HCT116 (cell line): ENCODE measurements around the gene CDK1. TPM values are rescaled to one million over a fixed set of nuclear protein-coding genes. Genes with fewer than 3 reads are reported as not detected.

Experiments
- ATAC-seq: fragments of 200-7000 bp; cut with Tn5 transposase; 2 replicates; pipeline ENCODE4 v1.9.1; 2020; ENCODE audit warnings: mild to moderate bottlenecking, moderate library complexity
- BruUV-seq: library from RNA; stranded (reverse); fragments of 400-500 nt; replicated peaks from 2 replicates; lab custom pipeline; 2021; lab: Mats Ljungman, UMichigan
- CTCF ChIA-PET: fragments of 300-600 bp; sonication (Branson Sonifier 250); formaldehyde crosslinking; loops from one replicate; lab custom pipeline; 2021; ENCODE audit warnings: antibody characterized with exemption; lab: Charles Lee
- POLR2A ChIA-PET: fragments of 300-600, 350-600 bp; sonication (Branson Sonifier 250); formaldehyde crosslinking; loops from one replicate; lab custom pipeline; 2021; ENCODE audit warnings: antibody characterized with exemption; lab: Charles Lee
- RAD21 ChIA-PET, 2 experiments: fragments of 300-600 bp; sonication (Branson Sonifier 250); formaldehyde crosslinking; loops; one replicate each; lab custom pipeline; 2023; ENCODE audit warnings: low total read pairs in 2 of 2; ENCODE audit not compliant: uncharacterized antibody in 2 of 2, unreplicated experiment in 2 of 2, low non-redundant PET in 1 of 2; lab: Charles Lee
- DNase-seq: peaks from one replicate; pipeline ENCODE4 v3.0.0-alpha.2; 2010; ENCODE audit warnings: low read depth, low spot score
- H2AFZ ChIP-seq: fragments of 200-600 bp; shearing (Covaris generic), sonication (generic); 2 replicates; pipeline ENCODE4 v1.6.1; 2017; ENCODE audit warnings: low read depth, mixed run types, mixed read lengths, antibody characterized with exemption, low read length; ENCODE audit not compliant: poor library complexity, severe bottlenecking
- H3K27ac ChIP-seq: 2 replicates; pipeline ENCODE4 v1.5.1; 2012; ENCODE audit warnings: low read depth, low read length
- H3K27me3 ChIP-seq: fragments of 200-600 bp; sonication (generic); 2 replicates; pipeline ENCODE4 v1.6.1; 2016; ENCODE audit warnings: mixed run types, low read length, mixed read lengths; ENCODE audit not compliant: insufficient read depth
- H3K36me3 ChIP-seq, 2 experiments: fragments of 200-500 bp in 1 of 2; fragments of 200-600 bp in 1 of 2; sonication (Bioruptor generic) in 1 of 2; sonication (generic) in 1 of 2; 2 replicates each; pipeline versions ENCODE4 v1.5.1 to v1.6.1; 2014 to 2016; ENCODE audit warnings: low read length in 2 of 2, inconsistent platforms in 1 of 2, mixed read lengths in 1 of 2, mixed run types in 1 of 2; ENCODE audit not compliant: insufficient read depth in 2 of 2, control insufficient read depth in 1 of 2
- H3K4me1 ChIP-seq, 2 experiments: fragments of 200-600 bp in 1 of 2; sonication (generic) in 1 of 2; 2 replicates each; pipeline versions ENCODE4 v1.5.1 to v1.6.1; 2012 to 2017; ENCODE audit warnings: low read length in 2 of 2, inconsistent platforms in 1 of 2, mild to moderate bottlenecking in 1 of 2, mixed read lengths in 1 of 2, mixed run types in 1 of 2, moderate library complexity in 1 of 2; ENCODE audit not compliant: insufficient read depth in 2 of 2, control insufficient read depth in 1 of 2
- H3K4me2 ChIP-seq: fragments of 200-600 bp; sonication (generic); 2 replicates; pipeline ENCODE4 v1.6.1; 2017; ENCODE audit warnings: mixed run types, low read length, mixed read lengths
- H3K4me3 ChIP-seq, 2 experiments: fragments of 200-600 bp in 1 of 2; sonication (generic) in 1 of 2; replicated peaks in 1 of 2; 2 replicates each; pipeline ENCODE4 v1.5.1; 2011 to 2016; ENCODE audit warnings: low read length in 2 of 2, control low read depth in 1 of 2, low read depth in 1 of 2, mild to moderate bottlenecking in 1 of 2, mixed read lengths in 1 of 2, mixed run types in 1 of 2
- H3K79me2 ChIP-seq: fragments of 200-600 bp; sonication (generic); 2 replicates; pipeline ENCODE4 v1.6.1; 2017; ENCODE audit warnings: mild to moderate bottlenecking, mixed run types, low read length, moderate library complexity, mixed read lengths; ENCODE audit not compliant: insufficient read depth
- H3K9ac ChIP-seq: fragments of 200-600 bp; sonication (generic); 2 replicates; pipeline ENCODE4 v1.6.1; 2016; ENCODE audit warnings: low read length, mixed read lengths
- H3K9me2 ChIP-seq: fragments of 200-600 bp; sonication (generic), shearing (Covaris generic); 2 replicates; pipeline ENCODE4 v1.6.1; 2017; ENCODE audit warnings: mixed run types, mild to moderate bottlenecking, moderate library complexity; ENCODE audit not compliant: insufficient read depth
- H3K9me3 ChIP-seq, 2 experiments: fragments of 200-500 bp in 1 of 2; fragments of 200-600 bp in 1 of 2; sonication (Bioruptor generic) in 1 of 2; sonication (generic) in 1 of 2; 2 replicates each; pipeline ENCODE4 v1.6.1; 2014 to 2017; ENCODE audit warnings: low read length in 2 of 2, mixed read lengths in 2 of 2, inconsistent platforms in 1 of 2, low read depth in 1 of 2, mild to moderate bottlenecking in 1 of 2, mixed run types in 1 of 2, moderate library complexity in 1 of 2; ENCODE audit not compliant: control insufficient read depth in 1 of 2, insufficient read depth in 1 of 2
- H4K20me1 ChIP-seq: fragments of 200-600 bp; sonication (generic), shearing (Covaris generic); 2 replicates; pipeline ENCODE4 v1.6.1; 2017; ENCODE audit warnings: mixed run types, mild to moderate bottlenecking, moderate library complexity; ENCODE audit not compliant: insufficient read depth
- CBX3 ChIP-seq: IDR thresholded peaks from 2 replicates; pipeline ENCODE4 v1.6.1; 2012; ENCODE audit warnings: low read depth
- CEBPB ChIP-seq: IDR thresholded peaks from 2 replicates; pipeline ENCODE4 v1.6.1; 2012; ENCODE audit warnings: low read depth
- CTCF ChIP-seq, 3 experiments: fragments of 200-600 bp in 1 of 3; sonication (generic) in 1 of 3; IDR thresholded peaks in 2 of 3; conservative IDR thresholded peaks in 1 of 3; 2 replicates each; pipeline ENCODE4 v1.5.1; 2012 to 2017; ENCODE audit warnings: low read depth in 2 of 3, low read length in 2 of 3, antibody characterized with exemption in 1 of 3, borderline replicate concordance in 1 of 3, control low read depth in 1 of 3, mild to moderate bottlenecking in 1 of 3, mixed read lengths in 1 of 3, mixed run types in 1 of 3, moderate library complexity in 1 of 3; ENCODE audit not compliant: insufficient read depth in 1 of 3
- EGR1 ChIP-seq: IDR thresholded peaks from 2 replicates; pipeline ENCODE4 v1.6.1; 2012; ENCODE audit warnings: low read depth
- ELF1 ChIP-seq: IDR thresholded peaks from 2 replicates; pipeline ENCODE4 v1.6.1; 2012; ENCODE audit warnings: low read depth, borderline replicate concordance
- EZH2 ChIP-seq: fragments of 200-600 bp; sonication (generic); IDR thresholded peaks from 2 replicates; pipeline ENCODE4 v1.6.1; 2017; ENCODE audit warnings: antibody characterized with exemption, mixed run types
- EZH2phosphoT487 ChIP-seq: fragments of 200-600 bp; IDR thresholded peaks from 2 replicates; pipeline ENCODE4 v1.6.1; 2018; ENCODE audit warnings: antibody characterized with exemption, borderline replicate concordance
- FOSL1 ChIP-seq: IDR thresholded peaks from 2 replicates; pipeline ENCODE4 v1.6.1; 2012; ENCODE audit warnings: low read depth
- JUND ChIP-seq: IDR thresholded peaks from 2 replicates; pipeline ENCODE4 v1.6.1; 2012
- POLR2AphosphoS5 ChIP-seq: IDR thresholded peaks from 2 replicates; pipeline ENCODE4 v1.6.1; 2011; ENCODE audit warnings: mild to moderate bottlenecking, low read depth, low read length, moderate library complexity
- RAD21 ChIP-seq: IDR thresholded peaks from 2 replicates; pipeline ENCODE4 v1.6.1; 2012; ENCODE audit warnings: low read depth, mild to moderate bottlenecking
- REST ChIP-seq: IDR thresholded peaks from 2 replicates; pipeline ENCODE4 v1.6.1; 2012; ENCODE audit warnings: low read depth
- SIN3A ChIP-seq: IDR thresholded peaks from 2 replicates; pipeline ENCODE4 v1.6.1; 2012; ENCODE audit warnings: low read depth
- SP1 ChIP-seq: IDR thresholded peaks from 2 replicates; pipeline ENCODE4 v1.6.1; 2012; ENCODE audit warnings: low read depth
- TCF7L2 ChIP-seq: IDR thresholded peaks from 2 replicates; pipeline ENCODE4 v1.7.0; 2011; ENCODE audit warnings: borderline replicate concordance, inconsistent platforms; ENCODE audit not compliant: insufficient read depth, insufficient read length; ENCODE audit errors: extremely low read depth
- YY1 ChIP-seq: IDR thresholded peaks from 2 replicates; pipeline ENCODE4 v1.6.1; 2011; ENCODE audit warnings: low read length, low read depth, moderate library complexity, mild to moderate bottlenecking; ENCODE audit not compliant: insufficient replicate concordance; ENCODE audit errors: extremely low read depth
- ZBTB33 ChIP-seq: IDR thresholded peaks from 2 replicates; pipeline ENCODE4 v1.6.1; 2011; ENCODE audit warnings: mild to moderate bottlenecking, low read length, moderate library complexity; ENCODE audit not compliant: insufficient replicate concordance; ENCODE audit errors: extremely low read depth
- ZFX ChIP-seq: fragments of 450-650 bp; IDR thresholded peaks from 2 replicates; pipeline ENCODE4 v1.6.1; 2017
- intact Hi-C: fragments of 100-400 bp; cut with micrococcal nuclease; formaldehyde crosslinking; loops from 2 replicates; pipeline ENCODE4 v1.10.0; 2022
- total RNA-seq: library from RNA; stranded (reverse); gene quantifications from one replicate; pipeline ENCODE4 v1.2.1, GENCODE V29; 2021; ENCODE audit not compliant: unreplicated experiment
- TF ChIP-seq, protein P1 (sequence below): IDR thresholded peaks from 2 replicates; pipeline ENCODE4 v1.6.1; 2012

The CDK1 gene
- total RNA-seq, 1 experiment from 2014 or later: 104 TPM

- peaks cover 3% of the 10 kb centered on the region; the same call in 1 of the 2 replicates for H4K20me1 ChIP-seq
- ChIA-PET CTCF (no interaction called here), RAD21 (no interaction called here)
- no peak overlapping the region for H3K4me3 ChIP-seq
- BruUV-seq: no TSS peak
- H3K9me3 ChIP-seq: no peaks in the 10 kb centered on the region
- DNase-seq: no peak
- H3K9ac ChIP-seq: no peak overlapping the region
- peaks cover 33% of the 10 kb centered on the region for H3K79me2 ChIP-seq
- TF ChIP-seq JUND (no peak), REST (no peak), SIN3A (no peak), CEBPB (no peak), ELF1 (no peak), CTCF (IDR thresholded peaks at IDR 0.05 in 2 of 3, conservative IDR thresholded peaks at IDR 0.05 in 1 of 3; ENCODE audit: borderline replicate concordance in 1 of 3, insufficient read depth in 1 of 3, low read depth in 2 of 3, low read length in 2 of 3) (no peak), SP1 (no peak), EZH2 (no peak), POLR2AphosphoS5 (no peak), ZFX (no peak), EZH2phosphoT487 (no peak), FOSL1 (no peak), CBX3 (no peak), YY1 (no peak), EGR1 (no peak), ZBTB33 (no peak), RAD21 (no peak), TCF7L2 (no peak)
- TF ChIP-seq, protein P1, sequence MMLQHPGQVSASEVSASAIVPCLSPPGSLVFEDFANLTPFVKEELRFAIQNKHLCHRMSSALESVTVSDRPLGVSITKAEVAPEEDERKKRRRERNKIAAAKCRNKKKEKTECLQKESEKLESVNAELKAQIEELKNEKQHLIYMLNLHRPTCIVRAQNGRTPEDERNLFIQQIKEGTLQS: no peak
- TF ChIP-seq, all 23 proteins: peak for 0
- intact Hi-C loops: no loop called here
- Histone ChIP-seq H3K4me2 (no peak overlapping the region), H3K27me3 (no peaks in the 10 kb centered on the region), H3K4me1 (0 out of 4 replicates have a peak, but pooled peaks cover 0 to 8% of the 10 kb centered on the region in 2 experiments), H3K9me2 (no peaks in the 10 kb centered on the region), H3K36me3 (peaks cover 4 to 27% of the 10 kb centered on the region in 2 experiments; a peak in 3 of 4 replicates), H2AFZ (no peak overlapping the region), H3K27ac (no peak overlapping the region)
- POLR2A ChIA-PET: interaction anchor here (1.9 kb wide), 1 partner anchor 21 kb away, joined by 5 read pairs; the partner anchor contains the start of gene CDK1
- ATAC-seq: no peak
Measured at GRCh38 chr10:60798870-60799269, 20.6 kb downstream of the CDK1 start.
